ENCODE results near the gene SELP. TPM values are rescaled to one million over a fixed set of nuclear protein-coding genes. Genes with fewer than 3 reads are reported as not detected.

Gene SELP
- total RNA-seq, 1 experiment from 2014 or later = not detected

DNA sequence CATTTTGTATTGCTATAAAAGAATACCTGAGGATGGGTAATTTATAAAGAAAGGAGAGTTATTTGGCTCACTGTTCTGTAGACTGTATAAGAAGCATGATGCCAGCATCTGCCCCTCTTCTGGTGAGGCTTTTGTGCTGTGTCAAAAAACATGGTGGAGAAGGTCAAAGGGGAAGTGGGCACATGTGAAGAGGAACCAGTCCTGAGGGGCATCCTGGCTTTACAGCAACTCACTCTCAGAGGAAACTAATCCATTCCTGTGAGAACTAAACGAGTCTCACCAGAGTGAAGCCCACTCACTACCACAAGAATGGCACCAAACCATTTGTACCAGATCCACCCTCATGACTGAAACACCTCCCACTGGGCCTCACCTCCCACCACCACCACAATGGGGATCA, 18.8 kb upstream of the SELP start:
- ChIA-PET POLR2A (no interaction called here), CTCF (no interaction called here)
- Histone ChIP-seq H3K9me3 (ENCODE audit: control insufficient read depth, insufficient read depth, low read depth, low read length) (no peaks in the 10 kb centered on the region), H3K4me3 (ENCODE audit: low read depth in 2 of 2, low read length in 2 of 2) (no peak overlapping the region), H3K4me1 (ENCODE audit: control insufficient read depth, insufficient read depth, low read length) (no peaks in the 10 kb centered on the region), H3K27ac (ENCODE audit: low read length) (no peak overlapping the region), H3K27me3 (ENCODE audit: control insufficient read depth, insufficient read depth, low read length) (peaks cover 7% of the 10 kb centered on the region; the same call in 1 of the 2 replicates), H3K36me3 (ENCODE audit: control insufficient read depth, insufficient read depth, low read length) (no peaks in the 10 kb centered on the region)
- DNase-seq (ENCODE audit: low read depth, low spot score) = no peak
- intact Hi-C loops (cut with micrococcal nuclease; ENCODE audit: unreplicated experiment) = no loop called here
- in situ Hi-C loops (cut with HindIII; ENCODE audit: low pct_unique_long_range_greater_than_20kb, low sequenced_read_pairs) = no loop called here
- TF ChIP-seq TCF7L2 (IDR thresholded peaks at IDR 0.05; ENCODE audit: low read depth, low read length) (no peak), REST (IDR thresholded peaks at IDR 0.05; ENCODE audit: insufficient read depth in 1 of 2, low read depth in 2 of 2, low read length in 1 of 2) (no peak), SIN3A (IDR thresholded peaks at IDR 0.05; ENCODE audit: borderline replicate concordance, insufficient read depth, low read depth, low read length) (no peak), CTCF (IDR thresholded peaks at IDR 0.05) (no peak), POLR2AphosphoS5 (IDR thresholded peaks at IDR 0.05; ENCODE audit: low read depth, low read length) (no peak)
- no TSS peak for BruUV-seq (replicated peaks)
- ATAC-seq = no peak

DNA sequence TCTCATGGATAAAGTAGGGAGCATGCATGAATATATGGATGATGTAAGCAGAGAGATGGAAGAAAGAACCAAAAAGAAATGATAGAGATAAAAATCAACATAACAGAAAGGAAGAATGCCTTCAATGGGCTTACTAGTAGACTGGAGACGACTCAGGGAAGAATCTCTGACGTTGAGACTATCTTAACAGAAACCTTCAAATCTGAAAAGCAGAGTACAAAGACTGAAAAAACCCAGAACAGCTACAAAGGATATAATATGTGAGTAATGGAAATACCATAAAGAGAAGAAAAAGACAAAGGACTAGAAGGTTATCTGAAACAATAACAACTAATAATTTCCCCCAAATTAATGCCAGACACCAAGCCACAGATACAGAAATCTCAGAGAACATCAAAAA, 18.3 kb upstream of the SELP start:
- Histone ChIP-seq H3K27me3 (ENCODE audit: control insufficient read depth, insufficient read depth, low read length) (peaks cover 4% of the 10 kb centered on the region; the same call in 1 of the 2 replicates), H3K36me3 (ENCODE audit: control insufficient read depth, insufficient read depth, low read length) (no peaks in the 10 kb centered on the region), H3K4me1 (ENCODE audit: control insufficient read depth, insufficient read depth, low read length) (no peaks in the 10 kb centered on the region), H3K27ac (ENCODE audit: low read length) (no peak overlapping the region), H3K9me3 (ENCODE audit: control insufficient read depth, insufficient read depth, low read depth, low read length) (no peaks in the 10 kb centered on the region), H3K4me3 (ENCODE audit: low read depth in 2 of 2, low read length in 2 of 2) (no peak overlapping the region)
- no peak for ATAC-seq
- ChIA-PET CTCF (no interaction called here), POLR2A (no interaction called here)
- DNase-seq (ENCODE audit: low read depth, low spot score) = no peak
- BruUV-seq (replicated peaks) = no TSS peak
- TF ChIP-seq REST (IDR thresholded peaks at IDR 0.05; ENCODE audit: insufficient read depth in 1 of 2, low read depth in 2 of 2, low read length in 1 of 2) (no peak), SIN3A (IDR thresholded peaks at IDR 0.05; ENCODE audit: borderline replicate concordance, insufficient read depth, low read depth, low read length) (no peak), CTCF (IDR thresholded peaks at IDR 0.05) (no peak), TCF7L2 (IDR thresholded peaks at IDR 0.05; ENCODE audit: low read depth, low read length) (no peak), POLR2AphosphoS5 (IDR thresholded peaks at IDR 0.05; ENCODE audit: low read depth, low read length) (no peak)
- in situ Hi-C loops (cut with HindIII; ENCODE audit: low pct_unique_long_range_greater_than_20kb, low sequenced_read_pairs) (no loop called here), intact Hi-C loops (cut with micrococcal nuclease; ENCODE audit: unreplicated experiment) (no loop called here)

Data from Panc1 (cell line).